IPS DF 4.7 (cell line): ENCODE data around the gene R3HDM2.
"Not testable (repeated sequence)": the region's sequence is repeated elsewhere in the genome, so short reads cannot be mapped to it uniquely, and the experiment has no call there.

Source experiments
- DNase-seq: peaks from one replicate; pipeline ENCODE4 v3.0.0-alpha.2; 2013; ENCODE audit warnings: low spot score; ENCODE audit errors: extremely low read depth

Gene R3HDM2

DNA sequence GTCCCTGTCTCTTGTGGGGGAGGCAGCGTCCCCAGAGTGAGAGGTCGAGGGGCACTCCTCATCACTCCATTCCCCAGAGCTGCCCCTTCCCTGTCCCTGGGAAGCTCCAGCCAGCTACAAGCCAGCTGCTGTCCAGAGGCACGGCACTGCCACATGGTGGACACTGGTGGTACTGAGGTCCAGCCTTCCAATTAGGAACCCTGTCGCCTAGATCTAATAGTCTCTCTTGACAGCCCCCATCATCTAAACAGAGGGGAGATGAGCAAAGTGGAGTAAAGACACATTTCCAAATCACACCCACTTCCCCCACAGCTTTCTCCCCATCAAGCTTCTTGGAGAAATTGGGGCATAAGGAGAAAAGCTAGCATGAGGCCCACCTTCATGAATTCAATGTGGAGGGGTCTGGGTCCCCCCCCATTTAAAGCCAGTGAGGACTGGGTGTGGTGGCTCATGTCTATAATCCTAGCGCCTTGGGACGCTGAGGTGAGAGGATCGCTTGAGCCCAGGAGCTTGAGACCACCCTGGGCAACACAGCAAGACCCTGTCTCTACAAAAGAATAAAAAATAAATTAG, 22.2 kb upstream of the R3HDM2 start:
- DNase-seq = no peak

DNA sequence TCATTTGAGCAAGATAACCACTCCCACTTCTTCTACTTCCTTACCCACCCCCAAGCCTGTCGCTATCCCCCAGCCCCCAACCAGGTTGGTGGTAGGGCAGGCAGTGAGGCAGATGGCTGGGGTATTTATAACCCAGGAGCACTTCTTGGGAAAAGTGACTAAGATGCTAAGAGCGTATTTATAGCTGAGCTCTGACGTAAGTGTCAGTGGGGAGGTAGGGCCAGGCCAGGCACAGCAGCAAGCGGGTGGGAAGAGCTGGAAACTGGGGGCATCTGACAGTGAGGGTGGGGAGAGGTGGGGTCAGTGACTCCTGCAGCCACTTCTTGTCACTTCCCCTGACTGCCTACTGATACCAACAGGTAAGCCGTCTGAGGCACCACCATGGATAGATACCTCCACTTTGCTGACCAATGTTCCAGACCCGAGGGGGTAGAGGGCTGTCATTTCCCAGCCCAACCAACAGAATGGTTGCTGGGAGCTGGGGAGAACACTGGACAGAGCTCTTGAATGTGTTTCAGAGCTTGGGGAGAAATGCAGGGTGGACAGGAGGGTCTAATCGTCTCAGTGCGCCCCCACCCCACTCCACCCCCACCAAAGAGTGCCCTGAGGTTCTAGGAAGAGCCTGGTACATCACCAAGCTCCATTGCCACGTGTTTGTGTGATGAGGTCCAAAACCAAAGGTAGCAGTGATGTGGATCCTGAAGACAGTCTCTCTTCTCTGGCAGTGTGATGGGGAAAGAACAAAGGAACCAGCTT, 21.5 kb upstream of the R3HDM2 start:
- DNase-seq = no peak

DNA sequence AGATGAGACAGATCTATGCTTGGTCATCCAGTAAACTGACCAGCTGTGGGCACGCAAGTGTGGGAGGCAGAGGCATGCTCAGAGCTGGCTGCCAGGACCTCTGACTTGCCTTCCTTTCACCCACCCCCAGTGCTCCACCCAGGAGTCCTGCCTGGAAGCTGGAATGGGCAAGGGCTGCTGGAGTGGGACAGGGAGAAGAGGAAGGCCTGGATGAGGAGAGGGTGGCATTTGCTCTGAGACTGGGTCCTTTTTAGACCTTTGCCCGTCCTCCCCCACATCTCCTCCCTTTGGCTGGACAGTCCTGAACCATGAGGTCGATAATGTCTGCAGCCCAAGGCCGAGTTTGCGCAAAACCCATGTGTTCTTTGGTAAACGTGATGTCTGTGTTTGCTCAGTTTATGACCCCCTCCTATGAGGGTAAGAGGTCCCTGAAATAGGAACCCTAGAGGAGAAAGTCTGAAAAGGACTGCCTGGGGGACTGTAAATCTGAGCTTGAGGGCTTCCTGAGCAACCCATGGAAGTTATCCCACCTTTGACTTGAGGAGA, 20.5 kb upstream of the R3HDM2 start:
- DNase-seq = no peak

DNA sequence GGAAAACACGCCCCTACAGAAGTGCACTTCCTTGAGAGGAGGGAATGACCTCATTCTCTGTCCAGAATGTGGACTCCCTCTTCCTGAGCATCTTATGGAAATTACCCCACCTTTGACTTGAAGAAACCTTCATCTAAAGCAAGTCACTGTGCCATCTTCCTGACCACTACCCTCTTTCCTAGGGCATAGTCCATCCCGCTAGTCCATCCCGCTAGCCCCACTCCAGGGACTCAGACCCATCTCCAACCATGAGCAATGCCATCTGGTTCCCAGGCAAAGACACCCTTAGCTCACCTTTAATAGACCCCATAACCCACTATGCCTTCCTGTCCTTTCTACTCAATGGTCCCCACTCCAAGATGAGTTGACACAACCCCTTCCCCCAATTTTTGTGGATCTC, 19.2 kb upstream of the R3HDM2 start:
- no peak for DNase-seq

DNA sequence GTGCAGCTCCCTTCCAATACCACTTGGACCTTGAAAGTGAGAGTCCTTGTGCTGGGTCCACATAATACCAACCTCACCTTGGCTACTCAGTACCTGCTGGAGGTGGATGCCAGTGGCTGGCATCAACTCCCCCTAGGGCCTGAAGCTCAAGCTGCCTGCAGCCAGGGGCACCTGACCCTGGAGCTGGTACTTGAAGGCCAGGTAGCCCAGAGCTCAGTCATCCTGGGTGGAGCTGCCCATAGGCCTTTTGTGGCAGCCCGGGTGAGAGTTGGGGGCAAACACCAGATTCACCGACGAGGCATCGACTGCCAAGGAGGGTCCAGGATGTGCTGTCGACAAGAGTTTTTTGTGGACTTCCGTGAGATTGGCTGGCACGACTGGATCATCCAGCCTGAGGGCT, 18.5 kb upstream of the R3HDM2 start:
- no peak for DNase-seq

DNA sequence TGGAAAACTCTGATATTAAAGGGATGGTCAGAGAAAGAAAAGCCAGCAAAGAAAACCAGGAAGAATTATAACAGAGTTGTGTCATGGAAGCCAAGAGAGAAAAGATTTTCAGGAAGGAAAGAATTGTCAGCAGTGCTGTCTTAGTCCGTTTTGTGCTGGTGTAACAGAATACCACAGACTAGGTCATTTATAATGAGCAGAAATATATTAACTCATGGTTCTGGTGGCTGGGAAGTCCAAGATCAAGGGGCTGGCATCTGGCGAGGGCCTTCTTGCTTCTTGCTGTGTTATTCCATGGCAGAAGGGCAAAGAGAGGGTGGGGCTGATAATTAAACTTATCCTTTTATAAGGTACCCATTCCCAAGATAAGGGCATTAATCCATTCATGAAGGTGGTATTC, 17.8 kb upstream of the R3HDM2 start:
- DNase-seq = no peak

DNA sequence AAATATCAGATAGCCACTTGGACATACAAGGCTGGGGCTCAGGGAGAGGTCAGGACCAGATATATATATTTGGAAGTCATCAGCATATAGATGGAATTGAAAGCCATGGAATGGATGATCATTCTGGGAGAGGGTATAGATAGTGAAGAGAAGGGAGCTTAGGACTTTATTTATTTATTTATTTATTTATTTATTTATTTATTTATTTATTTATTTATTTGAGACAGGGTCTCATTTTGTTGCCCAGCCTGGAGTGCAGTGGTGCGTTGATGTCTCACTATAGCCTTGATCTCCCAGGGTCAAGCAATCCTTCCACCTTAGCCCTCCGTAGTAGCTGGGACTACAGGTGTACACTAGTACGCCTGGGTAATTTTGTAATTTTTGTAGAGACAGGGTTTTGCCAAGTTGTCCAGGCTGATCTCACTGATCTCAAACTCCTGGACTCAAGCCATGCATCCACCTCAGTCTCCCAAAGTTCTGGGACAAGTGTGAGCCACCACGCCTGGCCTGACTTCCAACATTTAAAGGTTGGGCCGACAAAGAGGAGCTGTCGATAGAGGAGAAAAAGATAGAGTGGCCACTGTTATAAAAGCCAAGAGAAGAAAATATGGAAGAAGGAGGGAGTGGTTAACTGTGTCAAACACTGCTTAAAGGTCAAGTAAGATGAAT, 15.6 kb upstream of the R3HDM2 start:
- no peak for DNase-seq

DNA sequence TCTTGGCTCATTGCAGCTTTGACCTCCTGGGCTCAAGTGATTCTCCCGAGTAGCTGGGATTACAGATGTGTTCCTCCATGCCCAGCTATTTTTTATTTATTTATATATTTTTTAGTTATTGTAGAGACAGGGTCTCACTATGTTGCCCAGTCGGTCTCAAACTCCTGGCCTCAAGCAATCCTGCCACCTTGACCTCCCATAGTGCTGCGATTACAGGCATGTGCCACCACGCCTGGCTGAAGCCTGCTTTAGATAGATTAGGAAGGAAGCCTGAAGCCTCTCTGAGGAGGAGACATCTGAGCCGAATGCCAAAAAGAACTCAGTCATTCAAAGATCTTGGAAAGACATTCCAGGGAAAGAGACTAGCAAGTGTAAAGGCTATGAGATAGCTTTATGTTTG, 13.9 kb upstream of the R3HDM2 start:
- DNase-seq = no peak

DNA sequence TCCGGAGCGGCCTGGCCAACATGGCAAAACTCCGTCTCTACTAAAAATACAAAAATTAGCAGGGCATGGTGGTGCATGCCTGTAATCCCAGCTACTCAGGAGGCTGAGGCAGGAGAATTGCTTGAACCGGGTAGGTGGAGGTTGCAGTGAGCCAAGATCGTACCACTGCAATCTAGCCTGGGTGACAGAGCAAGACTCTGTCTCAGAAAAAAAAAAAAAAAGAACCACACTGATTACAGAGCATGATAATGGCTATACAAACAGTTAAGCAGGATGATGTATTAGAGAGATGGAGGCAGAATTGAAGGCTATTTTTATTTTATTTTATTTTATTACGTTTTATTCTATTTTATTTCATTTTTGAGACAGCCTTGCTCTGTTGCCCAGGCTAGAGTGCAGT, 13.5 kb upstream of the R3HDM2 start:
- DNase-seq = not testable (repeated sequence)

DNA sequence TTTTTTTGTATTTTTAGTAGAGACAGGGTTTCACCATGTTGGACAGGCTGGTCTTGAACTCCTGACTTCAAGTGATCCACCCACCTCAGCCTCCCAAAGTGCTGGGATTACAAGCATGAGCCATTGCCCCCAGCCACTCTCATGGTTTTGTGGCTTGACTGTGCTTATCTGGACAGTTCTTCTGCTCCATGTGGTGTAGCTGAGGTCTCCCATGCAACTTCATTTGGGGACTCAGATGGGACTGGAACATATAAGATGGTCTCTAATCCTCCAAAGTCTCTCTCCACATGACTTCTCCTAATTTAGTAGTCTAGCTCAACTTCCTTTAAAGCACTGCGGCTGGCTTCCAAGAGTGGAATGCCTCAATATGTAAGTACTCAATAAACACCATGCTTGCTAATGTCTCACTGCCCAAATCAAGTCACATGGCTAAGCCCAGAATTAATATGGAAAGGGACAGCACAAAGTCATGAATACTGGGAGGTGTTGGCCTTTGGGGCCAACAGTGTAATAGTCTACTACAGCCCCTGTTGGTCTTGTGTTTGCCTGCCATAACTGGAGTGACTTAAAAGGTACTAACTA, 11.1 kb upstream of the R3HDM2 start:
- no peak for DNase-seq

DNA sequence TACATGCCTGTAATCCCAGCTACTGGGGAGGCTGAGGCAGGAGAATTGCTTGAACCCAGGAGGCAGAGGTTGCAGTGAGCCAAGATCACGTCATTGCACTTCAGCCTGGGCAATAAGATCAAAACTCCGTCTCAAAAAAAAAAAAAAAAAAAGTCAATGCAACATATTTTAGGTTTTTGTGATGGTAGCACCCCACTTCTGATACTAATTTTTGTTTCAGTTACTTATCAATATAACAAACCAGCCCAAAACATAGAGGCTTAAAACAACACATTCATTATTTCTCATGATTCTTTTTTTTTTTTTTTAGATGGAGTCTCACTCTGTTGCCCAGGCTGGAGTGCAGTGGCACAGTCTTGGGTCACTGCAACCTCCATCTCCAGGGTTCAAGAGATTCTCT, 10.6 kb upstream of the R3HDM2 start:
- not testable (repeated sequence) for DNase-seq

DNA sequence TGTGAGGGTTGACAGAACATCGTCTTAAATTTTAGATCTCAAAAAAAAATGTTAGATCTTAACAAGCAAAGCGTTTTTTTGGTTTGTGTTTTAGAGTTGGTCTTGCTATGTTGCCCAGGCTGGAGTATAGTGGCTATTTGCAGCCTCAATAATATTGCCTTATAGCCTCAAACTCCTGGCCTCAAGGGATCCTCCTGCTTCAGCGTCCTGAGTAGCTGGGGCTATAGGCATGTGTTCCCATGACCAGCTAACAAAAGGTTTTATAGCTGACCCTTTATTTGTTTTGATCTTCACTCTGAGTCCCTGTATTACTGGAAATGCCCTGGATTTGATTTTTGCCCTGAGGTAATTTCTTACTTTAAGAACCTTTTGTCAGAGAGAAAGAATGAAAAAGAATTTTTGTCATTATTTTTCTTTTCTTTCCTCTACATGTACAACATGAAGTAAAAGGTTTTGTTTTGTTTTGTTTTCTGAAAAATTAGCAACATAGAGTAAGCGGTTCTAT, 9.0 kb upstream of the R3HDM2 start:
- no peak for DNase-seq

DNA sequence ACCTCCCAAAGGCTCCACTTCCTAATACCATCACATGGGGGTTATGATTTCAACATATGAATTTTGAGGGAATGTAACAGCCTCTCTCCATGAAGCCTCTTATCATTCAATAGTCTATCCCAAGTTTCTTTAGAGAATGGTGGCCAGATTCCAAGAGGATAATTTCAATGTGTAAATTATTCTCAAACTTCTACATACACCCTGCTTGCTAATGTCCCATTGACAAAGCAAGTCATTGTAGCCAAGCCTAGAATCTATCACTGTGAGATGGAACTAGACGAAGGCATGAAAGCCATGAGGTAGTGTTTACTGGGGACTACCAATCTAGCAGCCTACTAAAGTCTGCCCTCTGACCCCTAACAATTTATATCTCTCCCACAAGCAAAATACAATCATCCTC, 7.6 kb upstream of the R3HDM2 start:
- DNase-seq = no peak

DNA sequence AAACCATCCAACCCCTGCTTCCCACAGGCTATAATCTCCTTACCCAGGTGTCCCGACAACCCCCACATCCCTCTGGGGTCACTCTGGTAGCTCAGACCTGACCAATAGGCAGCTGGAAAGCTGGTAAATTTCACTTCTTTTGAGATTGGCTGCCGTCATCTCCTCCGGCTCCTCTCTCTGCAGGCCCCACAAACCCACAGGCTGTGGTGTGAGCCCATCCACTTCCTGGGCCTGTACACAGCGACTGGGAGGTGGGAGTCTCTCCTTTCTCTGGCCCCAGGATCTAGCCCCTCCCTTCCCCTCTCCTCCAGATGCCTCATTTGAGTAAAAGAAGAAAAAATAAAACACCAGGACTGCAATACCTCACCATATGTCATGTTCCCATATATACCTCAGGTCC, 4.5 kb upstream of the R3HDM2 start:
- no peak for DNase-seq

DNA sequence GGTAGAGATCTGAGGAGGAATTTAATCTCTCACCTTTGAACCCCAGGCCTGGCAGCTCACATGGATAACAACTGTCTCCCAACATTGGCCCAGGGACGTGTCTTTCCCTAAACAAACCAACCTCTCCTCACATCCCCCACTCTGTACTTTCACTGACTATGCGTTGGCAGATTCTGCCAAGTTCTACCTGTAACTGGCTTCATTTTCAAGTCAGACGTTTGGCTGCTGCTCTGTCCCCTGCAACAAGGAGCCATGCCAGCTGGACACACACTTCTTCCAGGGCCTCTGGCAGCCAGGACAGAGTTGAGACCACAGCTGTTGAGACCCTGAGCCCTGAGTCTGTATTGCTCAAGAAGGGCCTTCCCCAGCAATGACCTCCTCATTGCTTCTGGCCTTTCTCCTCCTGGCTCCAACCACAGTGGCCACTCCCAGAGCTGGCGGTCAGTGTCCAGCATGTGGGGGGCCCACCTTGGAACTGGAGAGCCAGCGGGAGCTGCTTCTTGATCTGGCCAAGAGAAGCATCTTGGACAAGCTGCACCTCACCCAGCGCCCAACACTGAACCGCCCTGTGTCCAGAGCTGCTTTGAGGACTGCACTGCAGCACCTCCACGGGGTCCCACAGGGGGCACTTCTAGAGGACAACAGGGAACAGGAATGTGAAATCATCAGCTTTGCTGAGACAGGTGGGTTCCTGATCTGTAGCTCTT, 3.8 kb upstream of the R3HDM2 start, which contains the start of gene INHBC:
INHBC (plus strand) TSS at position 268 of the 707 bp plus-strand sequence; CDS start at position 371, 103 bp downstream.
- no peak for DNase-seq

DNA sequence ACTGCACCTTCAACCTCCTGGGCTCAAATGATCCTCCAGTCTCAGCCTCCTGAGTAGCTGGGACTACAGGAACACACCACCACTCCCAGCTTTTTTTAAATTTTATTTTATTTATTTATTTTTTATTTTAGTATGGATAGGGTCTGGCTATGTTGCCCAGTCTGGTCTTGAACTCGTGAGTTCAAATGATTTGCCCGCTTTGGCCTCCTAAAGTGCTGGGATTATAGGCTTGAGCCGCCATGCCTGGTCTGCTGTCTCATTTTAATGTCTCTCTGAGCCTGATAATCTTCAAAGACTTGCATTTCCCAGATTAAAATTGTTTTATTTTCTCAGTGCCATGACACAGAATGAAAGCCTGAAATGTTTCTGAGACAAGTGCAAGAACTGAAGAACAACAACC, 2.5 kb upstream of the R3HDM2 start:
- DNase-seq = no peak

DNA sequence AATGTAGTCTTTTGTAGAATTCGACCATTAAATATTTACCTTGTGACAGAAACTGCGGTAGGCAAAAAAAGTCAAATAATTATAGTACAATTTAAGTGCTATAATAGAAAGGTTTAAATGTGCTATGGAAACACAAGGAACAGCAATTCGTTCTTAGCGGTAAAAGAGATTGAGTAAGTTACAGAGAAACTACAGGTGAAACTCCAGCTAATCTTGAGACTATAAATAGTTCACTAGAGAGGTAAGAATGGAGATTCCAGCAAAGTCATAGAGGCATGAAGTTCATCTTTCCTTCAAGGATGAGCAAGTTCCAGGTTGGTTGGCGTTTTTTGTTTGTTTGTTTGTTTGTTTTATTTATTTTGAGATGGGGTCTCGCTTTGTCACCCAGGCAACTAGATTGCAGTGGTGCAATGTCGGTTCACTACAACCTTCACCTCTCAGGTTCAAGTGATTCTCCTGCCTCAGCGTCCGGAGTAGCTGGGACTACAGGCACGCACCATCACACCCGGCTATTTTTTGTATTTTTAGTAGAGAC, 878 bp upstream of the R3HDM2 start:
- no peak for DNase-seq

DNA sequence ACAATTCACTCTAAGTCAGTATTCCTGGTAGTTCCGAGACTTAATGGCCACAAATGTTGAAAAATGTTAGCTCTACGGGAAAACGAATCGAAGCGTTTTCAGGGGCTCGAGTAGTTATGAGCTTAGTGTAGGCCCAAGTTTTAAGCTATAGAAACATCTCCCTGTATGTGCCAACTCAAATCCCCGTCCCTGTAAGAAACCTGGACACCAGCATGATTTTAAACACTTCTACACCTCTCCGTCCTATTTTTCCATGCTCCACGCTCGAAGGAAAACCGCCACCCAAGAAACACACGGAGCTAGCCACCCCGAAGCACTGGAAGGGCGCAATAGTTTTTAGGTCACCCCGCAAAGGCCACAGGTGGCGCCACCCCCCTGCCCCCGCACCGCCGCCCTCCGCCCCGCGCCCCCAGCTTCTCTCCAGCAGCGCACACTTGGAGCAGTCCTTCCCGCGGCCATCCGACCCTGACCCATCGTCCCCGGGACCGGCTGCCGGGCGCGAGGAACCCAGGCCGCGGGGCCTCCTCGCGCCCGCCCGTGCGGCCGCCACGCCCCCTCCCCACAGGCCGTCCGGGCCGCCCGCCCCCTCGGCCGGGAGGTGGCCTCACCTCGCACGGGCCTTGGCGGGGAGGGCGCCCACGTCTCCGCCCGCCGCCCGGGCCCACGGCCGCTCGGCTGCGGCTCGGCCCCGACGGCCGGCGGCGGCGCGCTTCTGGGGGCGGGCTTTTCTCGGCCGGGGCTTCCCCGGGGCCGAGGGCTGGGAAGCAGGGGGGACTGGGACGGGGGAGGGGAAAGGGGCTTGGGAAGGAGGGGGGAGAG, 522 bp downstream of the R3HDM2 start:
- no peak for DNase-seq

DNA sequence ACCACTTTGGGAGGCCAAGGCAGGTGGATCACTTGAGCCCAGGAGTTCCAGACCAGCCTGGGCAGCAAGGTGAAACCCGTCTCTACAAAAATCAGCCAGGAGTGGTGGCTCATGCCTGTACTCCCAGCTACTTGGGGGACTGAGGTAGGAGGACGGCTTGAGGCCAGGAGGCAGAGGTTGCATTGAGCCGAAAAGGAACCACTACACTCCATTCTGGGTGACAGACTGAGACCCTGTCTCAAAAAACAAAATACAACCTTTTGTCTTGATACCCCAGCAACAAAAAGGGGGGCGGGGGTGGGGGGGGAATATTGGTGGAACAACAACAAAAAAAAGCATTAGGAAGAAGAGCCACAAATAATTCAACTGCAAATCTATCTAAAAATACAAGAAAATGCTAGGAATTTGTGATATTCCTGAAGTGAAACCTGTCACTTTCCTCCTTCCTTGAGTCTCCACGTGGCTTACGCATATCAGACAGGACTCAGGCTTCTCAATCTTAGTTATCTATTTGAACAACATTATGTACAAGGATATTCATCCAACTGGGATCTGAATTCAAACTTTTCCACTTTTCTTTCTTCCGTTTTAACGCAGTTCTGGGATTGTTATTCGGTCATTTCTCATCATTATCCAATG, 1.3 kb downstream of the R3HDM2 start:
- DNase-seq = no peak

DNA sequence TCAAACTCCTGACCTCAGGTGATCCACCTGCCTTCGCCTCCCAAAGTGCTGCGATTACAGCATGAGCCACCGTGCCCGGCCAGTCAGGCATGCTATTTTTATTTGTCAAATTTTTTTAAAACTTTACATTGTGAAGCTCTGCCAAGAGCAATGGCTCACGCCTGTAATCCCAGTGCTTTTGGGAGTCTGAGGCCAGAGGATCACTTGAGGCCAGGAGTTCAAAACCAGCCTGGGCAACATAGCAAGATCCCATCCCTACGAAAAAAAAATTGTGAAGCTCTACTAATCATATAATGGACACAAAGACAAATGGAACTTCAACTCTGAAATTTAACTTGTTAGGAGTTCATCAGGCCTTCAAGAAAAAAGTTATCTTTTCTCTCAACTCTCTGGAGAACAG, 1.9 kb downstream of the R3HDM2 start:
- no peak for DNase-seq
